Neural crest cell (in vitro differentiated cells): ENCODE data around the gene SYNJ2. TPM values are rescaled to one million over a fixed set of nuclear protein-coding genes. Genes with fewer than 3 reads are reported as not detected.

ENCODE experiments used
- DNase-seq: peaks from one replicate; pipeline ENCODE4 v3.0.0; 2021; ENCODE audit warnings: low read depth, mixed read lengths, low spot score
- H3K27ac Mint-ChIP-seq: one replicate; pipeline ENCODE4 v1.8.0; 2021; ENCODE audit warnings: mild to moderate bottlenecking, mixed read lengths; ENCODE audit not compliant: unreplicated experiment
- H3K27me3 Mint-ChIP-seq: 2 replicates; pipeline ENCODE4 v1.8.0; 2021; ENCODE audit warnings: low read depth, mild to moderate bottlenecking, mixed read lengths
- H3K36me3 Mint-ChIP-seq: 2 replicates; pipeline ENCODE4 v1.8.0; 2021; ENCODE audit warnings: low read depth, mild to moderate bottlenecking, mixed read lengths
- H3K4me1 Mint-ChIP-seq: 2 replicates; pipeline ENCODE4 v1.8.0; 2021; ENCODE audit warnings: mixed read lengths
- H3K4me3 Mint-ChIP-seq: one replicate; pipeline ENCODE4 v1.8.0; 2021; ENCODE audit warnings: mild to moderate bottlenecking, mixed read lengths
- H3K9me3 Mint-ChIP-seq: 2 replicates; pipeline ENCODE4 v1.8.0; 2021; ENCODE audit warnings: mixed read lengths
- CTCF ChIP-seq: fragments of 200-600 bp; sonication (generic); conservative IDR thresholded peaks from 2 replicates; pipeline ENCODE4 v1.5.0; 2021; ENCODE audit warnings: antibody characterized with exemption, mild to moderate bottlenecking
- total RNA-seq: library from RNA; stranded (reverse); gene quantifications from 2 replicates; pipeline ENCODE4 v1.2.1, GENCODE V29; 2021

Gene SYNJ2
- total RNA-seq, 1 donor from 2014 or later = 2.9 TPM

DNA sequence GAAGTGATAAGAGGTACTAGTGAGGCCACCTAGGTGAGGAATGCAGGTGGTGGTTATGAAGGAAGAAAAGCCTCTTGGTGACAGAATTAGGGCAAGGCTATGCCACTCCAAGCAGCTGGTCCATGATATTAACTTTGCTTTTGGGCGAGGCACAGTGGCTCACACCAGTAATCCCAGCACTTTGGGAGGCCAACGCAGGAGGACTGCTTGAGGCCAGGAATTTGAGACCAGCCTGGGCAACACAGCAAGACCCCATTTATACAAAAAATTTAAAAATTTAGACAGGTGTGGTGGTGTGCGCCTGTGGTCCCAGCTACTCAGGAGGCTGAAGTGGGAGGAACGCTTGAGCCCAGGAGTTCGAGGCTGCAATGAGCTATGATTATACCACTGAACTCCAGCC, 130.3 kb downstream of the SYNJ2 start:
- Mint-ChIP-seq H3K4me1 (no peaks in the 10 kb centered on the region), H3K36me3 (peaks cover 23% of the 10 kb centered on the region), H3K9me3 (no peaks in the 10 kb centered on the region), H3K27me3 (no peaks in the 10 kb centered on the region), H3K4me3 (no peak overlapping the region), H3K27ac (no peak overlapping the region)
- DNase-seq = no peak
- TF ChIP-seq CTCF = no peak

DNA sequence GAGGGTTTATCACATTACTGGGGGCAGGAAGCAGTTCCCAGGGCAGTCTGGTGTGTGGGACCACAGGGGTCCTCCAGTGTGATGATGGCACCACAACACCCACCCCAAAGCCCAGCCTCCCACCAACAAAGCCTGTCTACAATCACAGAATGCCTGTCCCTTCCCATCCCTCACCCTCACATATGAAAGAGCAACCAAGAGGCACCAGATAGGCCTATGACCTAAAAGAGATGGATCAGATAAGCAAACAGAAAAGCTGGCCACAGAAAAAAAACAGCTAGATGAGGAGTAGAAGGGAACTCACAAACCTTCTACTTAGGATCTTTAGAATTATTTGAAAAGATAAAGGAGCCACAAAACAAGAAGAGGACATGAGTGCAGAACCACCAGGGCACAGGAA, 132.1 kb downstream of the SYNJ2 start:
- no peak for DNase-seq
- H3K4me1 Mint-ChIP-seq = peaks cover 2% of the 10 kb centered on the region
- no peaks in the 10 kb centered on the region for H3K27me3 Mint-ChIP-seq
- H3K4me3 Mint-ChIP-seq = no peak overlapping the region
- H3K27ac Mint-ChIP-seq = no peak overlapping the region
- peaks cover 30% of the 10 kb centered on the region for H3K36me3 Mint-ChIP-seq
- no peaks in the 10 kb centered on the region for H3K9me3 Mint-ChIP-seq
- no peak for TF ChIP-seq CTCF

DNA sequence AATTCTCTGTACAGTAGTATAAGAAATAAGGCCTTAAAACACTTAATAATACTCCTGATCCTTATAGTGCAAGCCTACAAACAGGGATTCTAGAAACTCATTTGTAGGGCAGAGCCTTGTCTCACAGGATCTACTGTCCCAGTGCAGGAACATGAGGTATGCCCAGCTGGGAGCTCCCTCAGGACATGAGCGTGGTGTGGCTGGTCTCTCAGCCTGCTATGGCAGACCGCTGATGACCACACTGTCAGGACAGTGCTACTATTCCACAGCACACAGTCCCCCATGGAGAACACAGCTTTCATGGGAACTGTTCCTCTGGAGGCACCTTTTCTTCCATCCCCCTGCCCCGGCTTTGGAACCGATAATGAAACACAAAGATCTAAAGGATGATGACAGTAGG, 133.4 kb downstream of the SYNJ2 start:
- Mint-ChIP-seq H3K9me3 (no peaks in the 10 kb centered on the region), H3K36me3 (peaks cover 22% of the 10 kb centered on the region), H3K4me3 (no peak overlapping the region), H3K27me3 (no peaks in the 10 kb centered on the region), H3K27ac (no peak overlapping the region), H3K4me1 (peaks cover 4% of the 10 kb centered on the region)
- no peak for TF ChIP-seq CTCF
- no peak for DNase-seq

DNA sequence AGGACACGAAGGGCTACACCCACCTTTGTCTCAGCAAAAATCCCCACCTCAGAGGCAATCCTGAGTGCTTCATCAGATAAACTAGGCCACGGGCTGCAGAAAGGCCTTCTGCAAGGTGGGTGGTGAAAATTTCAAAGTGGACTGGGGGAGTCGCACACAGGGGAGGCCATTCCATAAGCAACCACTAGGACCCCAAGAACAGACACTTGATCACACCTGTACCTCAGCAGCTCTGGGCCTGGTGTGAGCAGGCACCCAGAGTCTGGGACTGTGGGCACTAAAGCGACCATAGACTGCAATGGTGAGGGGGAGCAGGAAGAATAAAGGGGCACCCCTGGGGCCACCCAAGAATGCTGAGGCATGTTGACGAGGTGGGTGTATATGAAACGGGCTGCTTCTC, 133.8 kb downstream of the SYNJ2 start:
- Mint-ChIP-seq H3K27ac (no peak overlapping the region), H3K9me3 (no peaks in the 10 kb centered on the region), H3K36me3 (peaks cover 22% of the 10 kb centered on the region), H3K4me3 (no peak overlapping the region), H3K27me3 (no peaks in the 10 kb centered on the region), H3K4me1 (peaks cover 4% of the 10 kb centered on the region)
- no peak for TF ChIP-seq CTCF
- no peak for DNase-seq

DNA sequence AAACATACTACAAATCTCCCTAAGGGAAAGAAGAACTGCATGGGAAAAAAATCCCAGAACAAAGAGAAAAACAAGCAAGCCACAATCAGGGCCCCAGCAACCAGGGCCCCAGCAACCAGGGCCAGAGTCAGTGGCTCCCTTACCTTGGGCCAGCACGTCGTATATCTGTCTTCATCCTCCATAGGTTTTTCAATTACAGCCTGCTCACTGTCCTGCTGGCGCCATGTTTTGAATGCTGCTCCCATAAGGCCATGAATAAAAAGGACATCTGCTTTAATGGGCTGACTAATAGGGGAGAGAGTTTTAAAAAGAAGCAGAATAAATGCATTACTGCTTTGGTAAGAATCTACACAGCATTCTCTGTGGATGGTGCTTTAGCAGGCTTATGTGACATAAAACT, 137.2 kb downstream of the SYNJ2 start:
- no peaks in the 10 kb centered on the region for H3K9me3 Mint-ChIP-seq
- peaks cover 4% of the 10 kb centered on the region for H3K4me1 Mint-ChIP-seq
- no peak overlapping the region for H3K27ac Mint-ChIP-seq
- no peak overlapping the region for H3K4me3 Mint-ChIP-seq
- H3K36me3 Mint-ChIP-seq = peaks cover 21% of the 10 kb centered on the region
- DNase-seq = no peak
- no peaks in the 10 kb centered on the region for H3K27me3 Mint-ChIP-seq
- no peak for TF ChIP-seq CTCF

DNA sequence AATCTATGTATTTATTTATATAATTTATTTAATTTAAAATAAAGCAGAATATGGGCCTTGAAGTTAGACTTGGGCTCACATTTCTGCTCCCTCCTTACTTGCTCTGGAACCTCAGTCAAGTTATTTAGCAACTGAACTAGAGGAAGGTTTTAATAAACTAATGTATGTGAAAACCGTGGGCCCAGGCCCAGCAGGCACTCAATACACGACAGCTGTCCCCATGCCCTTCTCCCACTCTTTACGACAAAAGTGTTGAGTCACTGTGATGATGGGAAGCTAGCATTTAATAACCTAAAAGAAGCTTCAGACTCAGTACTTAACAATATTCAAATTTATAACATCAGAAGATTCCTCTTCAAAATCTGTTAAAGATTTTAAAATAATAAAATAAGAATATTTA, 139.7 kb downstream of the SYNJ2 start:
- Mint-ChIP-seq H3K4me1 (peaks cover 4% of the 10 kb centered on the region), H3K9me3 (no peaks in the 10 kb centered on the region), H3K27me3 (no peaks in the 10 kb centered on the region), H3K36me3 (peaks cover 27% of the 10 kb centered on the region), H3K4me3 (no peak overlapping the region), H3K27ac (no peak overlapping the region)
- no peak for TF ChIP-seq CTCF
- no peak for DNase-seq
